ENCODE measurements around the gene NGB.

Gene NGB

GRCh38 chr14:77221241-77221871 lies 49.6 kb downstream of the NGB start:
- TF ChIP-seq EZH2phosphoT487 (IDR thresholded peaks at IDR 0.05; ENCODE audit: borderline replicate concordance): no peak
- TF ChIP-seq CTCF (conservative IDR thresholded peaks at IDR 0.05; ENCODE audit: low read length): no peak
- Histone ChIP-seq H3F3A (ENCODE audit: low read depth) (no peaks in the 10 kb centered on the region), H3K79me2 (ENCODE audit: insufficient read depth, low read length) (no peaks in the 10 kb centered on the region), H3K27me3 (ENCODE audit: insufficient read depth, low read length, poor library complexity, severe bottlenecking) (no peaks in the 10 kb centered on the region), H3K4me2 (ENCODE audit: low read depth, low read length, poor library complexity, severe bottlenecking) (no peak overlapping the region), H3K4me1 (ENCODE audit: insufficient read depth, low read length, poor library complexity, severe bottlenecking) (no peaks in the 10 kb centered on the region), H3K9me3 (ENCODE audit: insufficient read depth, low read depth, low read length) (no peaks in the 10 kb centered on the region), H4K20me1 (ENCODE audit: insufficient read depth, low read length, poor library complexity, severe bottlenecking) (no peaks in the 10 kb centered on the region), H2AFZ (ENCODE audit: low read length) (no peak overlapping the region), H3K9ac (ENCODE audit: low read depth, low read length, poor library complexity, severe bottlenecking) (no peak overlapping the region), H3K36me3 (ENCODE audit: insufficient read depth, low read length) (no peaks in the 10 kb centered on the region), H3K9me2 (replicated peaks; ENCODE audit: low read depth, low read length) (no peaks in the 10 kb centered on the region), H3K4me3 (ENCODE audit: low read length, poor library complexity, severe bottlenecking) (no peak overlapping the region)

GRCh38 chr14:77220246-77221017 lies 50.6 kb downstream of the NGB start:
- no peaks in the 10 kb centered on the region for H3K79me2 ChIP-seq (ENCODE audit: insufficient read depth, low read length)
- H3K4me1 ChIP-seq (ENCODE audit: insufficient read depth, low read length, poor library complexity, severe bottlenecking): no peaks in the 10 kb centered on the region
- H3K4me3 ChIP-seq (ENCODE audit: low read length, poor library complexity, severe bottlenecking): no peak overlapping the region
- H3F3A ChIP-seq (ENCODE audit: low read depth): no peaks in the 10 kb centered on the region
- no peaks in the 10 kb centered on the region for H3K36me3 ChIP-seq (ENCODE audit: insufficient read depth, low read length)
- H3K27me3 ChIP-seq (ENCODE audit: insufficient read depth, low read length, poor library complexity, severe bottlenecking): no peaks in the 10 kb centered on the region
- no peak overlapping the region for H3K4me2 ChIP-seq (ENCODE audit: low read depth, low read length, poor library complexity, severe bottlenecking)
- H3K9ac ChIP-seq (ENCODE audit: low read depth, low read length, poor library complexity, severe bottlenecking): no peak overlapping the region
- no peak overlapping the region for H2AFZ ChIP-seq (ENCODE audit: low read length)
- no peaks in the 10 kb centered on the region for H3K9me2 ChIP-seq (replicated peaks; ENCODE audit: low read depth, low read length)
- no peaks in the 10 kb centered on the region for H4K20me1 ChIP-seq (ENCODE audit: insufficient read depth, low read length, poor library complexity, severe bottlenecking)
- no peaks in the 10 kb centered on the region for H3K9me3 ChIP-seq (ENCODE audit: insufficient read depth, low read depth, low read length)
- TF ChIP-seq CTCF (conservative IDR thresholded peaks at IDR 0.05; ENCODE audit: low read length) (no peak), EZH2phosphoT487 (IDR thresholded peaks at IDR 0.05; ENCODE audit: borderline replicate concordance) (no peak)

- H3K4me3 ChIP-seq (ENCODE audit: low read length, poor library complexity, severe bottlenecking): no peak overlapping the region
Measured at GRCh38 chr14:77219591-77219990, 51.4 kb downstream of the NGB start.

More at GRCh38 chr14:77219591-77219990, 51.4 kb downstream of the NGB start:
- no peak for TF ChIP-seq CTCF (conservative IDR thresholded peaks at IDR 0.05; ENCODE audit: low read length)
- no peak for TF ChIP-seq EZH2phosphoT487 (IDR thresholded peaks at IDR 0.05; ENCODE audit: borderline replicate concordance)
- H3F3A ChIP-seq (ENCODE audit: low read depth): no peaks in the 10 kb centered on the region
- no peak overlapping the region for H2AFZ ChIP-seq (ENCODE audit: low read length)
- H3K27me3 ChIP-seq (ENCODE audit: insufficient read depth, low read length, poor library complexity, severe bottlenecking): no peaks in the 10 kb centered on the region
- no peaks in the 10 kb centered on the region for H4K20me1 ChIP-seq (ENCODE audit: insufficient read depth, low read length, poor library complexity, severe bottlenecking)
- no peak overlapping the region for H3K9ac ChIP-seq (ENCODE audit: low read depth, low read length, poor library complexity, severe bottlenecking)
- no peaks in the 10 kb centered on the region for H3K79me2 ChIP-seq (ENCODE audit: insufficient read depth, low read length)
- H3K9me3 ChIP-seq (ENCODE audit: insufficient read depth, low read depth, low read length): no peaks in the 10 kb centered on the region
- no peaks in the 10 kb centered on the region for H3K36me3 ChIP-seq (ENCODE audit: insufficient read depth, low read length)
- no peaks in the 10 kb centered on the region for H3K9me2 ChIP-seq (replicated peaks; ENCODE audit: low read depth, low read length)
- H3K4me2 ChIP-seq (ENCODE audit: low read depth, low read length, poor library complexity, severe bottlenecking): no peak overlapping the region
- H3K4me1 ChIP-seq (ENCODE audit: insufficient read depth, low read length, poor library complexity, severe bottlenecking): no peaks in the 10 kb centered on the region

Data from Loucy (cell line).